GM12865 (cell line): ENCODE results near the gene VSIG10.

ENCODE experiments used
- DNase-seq: peaks from one replicate; pipeline ENCODE4 v3.0.0; 2010; ENCODE audit warnings: low read depth
- H3K4me3 ChIP-seq: 2 replicates; pipeline ENCODE4 v1.5.1; 2011; ENCODE audit warnings: mild to moderate bottlenecking, low read depth, low read length, control low read depth
- TF ChIP-seq, protein P1 (sequence below): IDR thresholded peaks from 2 replicates; pipeline ENCODE4 v1.5.1; 2011; ENCODE audit warnings: low read length, control low read depth, low read depth, inconsistent platforms; ENCODE audit not compliant: insufficient read depth; ENCODE audit errors: missing control alignments

VSIG10 gene

DNA sequence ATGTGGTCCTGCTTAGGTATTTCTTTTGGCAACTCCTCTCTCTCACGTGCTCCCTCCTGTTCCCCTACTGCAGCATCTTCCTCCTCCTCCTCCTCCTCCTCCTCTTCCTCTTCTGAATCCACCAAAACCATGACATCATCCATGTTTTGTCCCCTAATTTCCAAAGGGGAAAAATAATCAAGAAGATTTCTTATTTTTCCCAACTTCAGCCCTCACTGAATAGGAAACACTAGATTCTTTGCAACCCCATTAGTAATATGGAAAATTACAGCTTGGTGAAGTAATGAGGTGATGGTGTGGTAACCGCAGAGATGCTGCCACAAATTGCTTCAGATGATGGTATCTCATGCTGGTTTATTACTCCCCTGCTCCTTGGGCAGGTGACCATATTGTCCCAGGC, 35.4 kb downstream of the VSIG10 start:
- no peak for DNase-seq
- TF ChIP-seq, protein P1, sequence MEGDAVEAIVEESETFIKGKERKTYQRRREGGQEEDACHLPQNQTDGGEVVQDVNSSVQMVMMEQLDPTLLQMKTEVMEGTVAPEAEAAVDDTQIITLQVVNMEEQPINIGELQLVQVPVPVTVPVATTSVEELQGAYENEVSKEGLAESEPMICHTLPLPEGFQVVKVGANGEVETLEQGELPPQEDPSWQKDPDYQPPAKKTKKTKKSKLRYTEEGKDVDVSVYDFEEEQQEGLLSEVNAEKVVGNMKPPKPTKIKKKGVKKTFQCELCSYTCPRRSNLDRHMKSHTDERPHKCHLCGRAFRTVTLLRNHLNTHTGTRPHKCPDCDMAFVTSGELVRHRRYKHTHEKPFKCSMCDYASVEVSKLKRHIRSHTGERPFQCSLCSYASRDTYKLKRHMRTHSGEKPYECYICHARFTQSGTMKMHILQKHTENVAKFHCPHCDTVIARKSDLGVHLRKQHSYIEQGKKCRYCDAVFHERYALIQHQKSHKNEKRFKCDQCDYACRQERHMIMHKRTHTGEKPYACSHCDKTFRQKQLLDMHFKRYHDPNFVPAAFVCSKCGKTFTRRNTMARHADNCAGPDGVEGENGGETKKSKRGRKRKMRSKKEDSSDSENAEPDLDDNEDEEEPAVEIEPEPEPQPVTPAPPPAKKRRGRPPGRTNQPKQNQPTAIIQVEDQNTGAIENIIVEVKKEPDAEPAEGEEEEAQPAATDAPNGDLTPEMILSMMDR, result no peak
- no peak overlapping the region for H3K4me3 ChIP-seq

DNA sequence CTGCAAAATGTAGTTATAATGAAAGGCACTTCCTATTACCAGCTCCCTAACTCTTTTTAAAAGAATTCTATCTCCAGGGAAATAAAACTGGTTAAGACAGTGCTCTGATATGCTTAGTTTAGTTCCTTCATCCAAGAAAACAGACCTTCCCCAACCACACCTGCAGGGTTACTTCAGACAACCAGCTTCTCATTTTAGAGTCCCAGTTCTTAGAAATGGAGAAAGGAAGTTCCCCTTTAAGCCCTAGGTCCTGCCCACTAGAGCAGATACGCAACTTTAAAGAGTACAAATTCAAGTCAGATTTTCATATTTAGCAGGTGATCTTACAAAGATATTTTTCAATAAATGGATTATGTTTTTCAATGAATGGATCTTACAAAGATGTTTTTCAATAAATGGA, 38.4 kb downstream of the VSIG10 start:
- DNase-seq, result no peak
- no peak overlapping the region for H3K4me3 ChIP-seq
- TF ChIP-seq, protein P1, result no peak

DNA sequence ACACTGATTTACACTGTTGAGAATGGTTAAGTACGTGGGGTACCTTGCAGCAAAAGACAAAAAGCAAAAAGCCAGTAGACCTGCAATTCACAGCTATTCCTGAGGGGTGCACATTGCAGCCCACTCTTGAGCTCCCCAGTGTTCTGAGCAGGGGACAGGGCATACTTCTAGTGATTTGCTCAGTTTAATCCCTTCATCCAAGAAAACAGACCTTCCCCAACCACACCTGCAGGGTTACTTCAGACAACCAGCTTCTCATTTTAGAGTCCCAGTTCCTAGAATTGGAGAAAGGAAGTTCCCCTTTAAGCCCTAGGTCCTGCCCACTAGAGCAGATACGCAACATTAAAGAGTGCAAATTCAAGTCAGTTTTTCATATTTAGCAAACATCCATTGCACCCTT, 39.2 kb downstream of the VSIG10 start:
- no peak overlapping the region for H3K4me3 ChIP-seq
- TF ChIP-seq, protein P1, result peak; percentile 41
- peak; percentile 50 for DNase-seq

DNA sequence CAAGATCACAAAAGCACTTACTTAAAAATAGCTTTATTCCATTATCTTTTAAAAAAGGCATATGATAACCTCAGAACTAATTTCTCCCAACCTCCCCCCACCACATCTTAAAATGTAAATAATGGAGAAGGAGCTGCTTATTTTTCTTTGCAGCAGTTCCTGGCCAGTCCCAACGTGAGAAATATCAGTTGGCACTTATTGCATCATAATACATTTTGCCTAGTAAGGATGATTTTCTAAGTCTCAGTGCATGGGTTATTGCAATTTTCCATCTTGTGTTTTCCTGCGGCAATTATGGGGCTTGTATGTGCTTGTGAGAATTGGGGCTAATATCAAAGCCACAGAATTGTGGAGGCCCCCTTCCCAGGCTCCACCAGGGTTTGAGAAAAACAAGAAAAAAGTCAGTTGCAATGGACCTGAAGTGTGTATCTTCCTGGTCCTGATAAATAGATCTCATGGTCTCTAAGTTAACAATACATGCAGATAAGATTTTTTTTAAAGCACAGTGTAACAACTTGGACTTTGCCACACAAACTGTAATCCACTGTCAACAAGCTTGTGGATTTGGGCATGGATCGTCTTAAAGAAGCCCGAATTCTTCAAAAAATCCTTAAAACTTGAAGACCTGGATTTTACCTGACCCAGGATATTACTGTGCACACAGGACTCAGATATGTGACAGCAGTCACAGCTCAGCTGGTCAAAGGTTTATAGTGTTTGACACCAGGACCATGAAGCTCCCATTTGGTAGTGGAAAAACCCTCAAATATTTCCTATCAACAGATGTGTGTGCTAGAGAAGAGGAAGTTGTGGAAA, 40.0 kb downstream of the VSIG10 start:
- TF ChIP-seq, protein P1, result no peak
- DNase-seq, result no peak
- H3K4me3 ChIP-seq, result no peak overlapping the region

DNA sequence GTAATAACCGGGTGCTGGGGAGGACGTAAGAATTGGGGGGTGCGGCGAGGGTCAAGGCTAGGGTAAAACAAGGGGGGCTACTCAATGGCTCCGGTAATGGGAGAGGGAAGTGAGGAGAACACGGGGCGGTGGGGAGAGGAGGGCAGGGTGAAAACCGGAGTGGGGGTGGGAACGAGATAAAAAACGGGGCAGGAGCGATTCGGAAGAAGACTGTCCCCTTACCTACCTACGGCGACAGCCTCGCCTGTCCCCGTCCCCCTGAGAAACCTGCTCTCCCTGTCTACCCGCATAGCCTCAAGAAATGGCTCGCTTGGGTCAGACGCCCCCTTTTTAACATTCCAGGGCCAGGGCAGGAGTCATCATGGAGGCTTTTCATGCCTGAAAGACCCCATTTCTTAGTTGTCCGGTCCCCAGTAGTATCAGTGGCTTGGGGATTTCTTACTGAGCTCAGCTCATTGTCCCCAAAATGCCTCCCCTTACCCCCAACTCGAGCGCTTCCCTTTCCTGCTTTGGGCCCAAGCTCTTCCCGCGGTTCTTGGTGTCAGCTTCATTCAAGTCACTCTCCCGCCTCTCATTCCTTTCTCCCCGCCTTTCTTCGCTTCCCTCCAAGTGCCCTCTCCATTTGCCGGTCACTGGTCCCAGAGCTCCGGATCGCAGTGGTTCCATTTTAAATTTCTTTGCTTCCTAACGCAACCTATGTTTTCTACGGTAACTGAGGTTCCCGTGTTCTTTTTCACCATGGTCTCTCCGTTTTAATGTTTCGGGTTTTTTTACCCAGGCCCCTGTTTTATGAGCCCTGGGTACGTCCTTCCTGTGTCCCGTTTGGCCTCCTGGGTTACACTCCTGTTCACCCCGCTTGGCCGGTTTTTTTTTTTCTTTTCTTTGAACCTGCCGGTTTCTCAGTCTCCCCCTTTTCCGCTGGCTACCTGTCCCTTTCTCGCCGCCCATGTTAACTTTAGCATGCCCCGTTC, 41.7 kb downstream of the VSIG10 start:
- DNase-seq, result peak; percentile 57
- TF ChIP-seq, protein P1, result no peak
- H3K4me3 ChIP-seq, result peak overlapping the region; percentile 98

DNA sequence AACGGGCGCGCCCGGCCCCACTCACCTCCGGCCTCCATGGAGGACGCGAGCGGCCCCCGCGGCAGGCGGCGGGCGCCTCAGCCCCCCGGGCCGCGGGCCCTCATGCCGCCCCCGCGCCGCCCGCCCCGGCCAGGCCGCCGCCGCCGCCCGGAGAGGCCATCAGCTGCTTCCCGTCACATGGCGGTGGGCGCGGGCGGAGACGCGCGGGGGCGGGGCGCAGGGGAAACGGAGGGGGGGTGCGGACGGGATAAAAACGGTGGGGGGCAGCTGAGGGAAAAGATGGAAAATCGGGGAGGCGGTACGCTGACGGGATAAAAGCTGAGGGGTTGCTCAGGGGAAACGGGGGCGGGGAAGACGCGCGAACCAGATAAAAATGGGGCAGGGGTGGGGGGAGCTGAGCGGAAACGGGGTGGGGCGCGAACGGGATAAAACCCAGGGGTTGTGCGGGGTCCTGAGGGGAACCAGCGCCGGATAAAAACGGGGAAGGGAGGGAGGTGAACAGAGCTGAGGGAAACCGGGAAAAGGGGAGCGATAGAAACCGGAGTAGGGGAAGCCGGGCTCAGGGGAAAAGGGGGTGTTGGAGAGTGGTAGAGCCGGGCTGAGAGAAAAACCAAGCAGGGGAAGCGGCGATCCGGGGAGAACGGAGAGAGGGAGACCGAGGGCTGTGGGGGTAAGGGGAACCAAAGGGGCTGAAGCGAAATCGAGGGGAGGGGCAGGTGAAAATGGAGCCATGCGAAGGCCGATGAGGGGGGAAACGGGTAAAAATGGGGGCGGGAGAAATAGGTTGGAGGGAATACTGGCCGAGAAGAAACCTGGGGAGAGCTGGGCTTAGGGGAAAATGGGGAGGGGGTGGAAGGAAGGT, 42.6 kb downstream of the VSIG10 start, which contains the start of gene WSB2:
TSS of gene WSB2 (minus strand) at position 169 of the 862 bp plus-strand sequence. CDS start at position 38, 131 bp downstream.
- peak within 1 kb of the TSS; percentile 98 for H3K4me3 ChIP-seq
- peak; percentile 58 for DNase-seq
- TF ChIP-seq, protein P1, result no peak
